DND-41 (cell line): Measurements from ENCODE around the gene RFLNA.

Experiments used
- CTCF ChIP-seq: IDR thresholded peaks from 2 replicates; pipeline ENCODE4 v1.5.1; 2012; ENCODE audit warnings: borderline replicate concordance, low read length, moderate library complexity, mild to moderate bottlenecking; ENCODE audit not compliant: poor library complexity, severe bottlenecking; ENCODE audit errors: extremely low read depth
- EZH2 ChIP-seq: IDR thresholded peaks from 3 replicates; pipeline ENCODE4 v1.6.1; 2012; ENCODE audit warnings: borderline replicate concordance, low read depth, mild to moderate bottlenecking, moderate library complexity, low read length, inconsistent platforms; ENCODE audit not compliant: severe bottlenecking

- TF ChIP-seq CTCF (no peak), EZH2 (no peak)
Observed at GRCh38 chr12:124337622-124338021, 42.7 kb downstream of the RFLNA start.
